MM.1S (cell line): ENCODE measurements around the gene FAM219B.
"Not testable (repeated sequence)": the region's sequence is repeated elsewhere in the genome, so short reads cannot be mapped to it uniquely, and the experiment has no call there.

Source experiments
- DNase-seq: peaks from one replicate; pipeline ENCODE4 v3.0.0-alpha.2; 2015
- H2AFZ ChIP-seq: fragments of 300-600 bp; sonication (generic); 2 replicates; pipeline ENCODE4 v1.6.0; 2016; ENCODE audit warnings: antibody characterized with exemption, low read length
- H3F3A ChIP-seq: fragments of 300-600 bp; sonication (generic); 2 replicates; pipeline ENCODE4 v1.6.1; 2016; ENCODE audit warnings: mild to moderate bottlenecking, antibody characterized with exemption, low read length, moderate library complexity, mixed read lengths; ENCODE audit not compliant: insufficient read depth
- H3K27ac ChIP-seq: fragments of 300-600 bp; sonication (generic); 2 replicates; pipeline ENCODE4 v1.5.1; 2016; ENCODE audit warnings: mild to moderate bottlenecking, low read length
- H3K27me3 ChIP-seq: fragments of 300-600 bp; sonication (generic); replicated peaks from 2 replicates; pipeline ENCODE4 v1.6.0; 2016; ENCODE audit warnings: low read length; ENCODE audit not compliant: insufficient read depth
- H3K36me3 ChIP-seq: fragments of 300-600 bp; sonication (generic); replicated peaks from 2 replicates; pipeline ENCODE4 v1.6.1; 2016; ENCODE audit warnings: mild to moderate bottlenecking, low read length, mixed read lengths; ENCODE audit not compliant: insufficient read depth
- H3K4me1 ChIP-seq: fragments of 300-600 bp; sonication (generic); 2 replicates; pipeline ENCODE4 v1.6.1; 2016; ENCODE audit warnings: low read length, mixed read lengths
- H3K4me2 ChIP-seq: fragments of 300-600 bp; sonication (generic); 2 replicates; pipeline ENCODE4 v1.6.0; 2016; ENCODE audit warnings: low read depth, low read length
- H3K4me3 ChIP-seq: fragments of 300-600 bp; sonication (generic); 2 replicates; pipeline ENCODE4 v1.5.1; 2016; ENCODE audit warnings: low read length, mixed read lengths
- H3K79me2 ChIP-seq: fragments of 300-600 bp; sonication (generic); 2 replicates; pipeline ENCODE4 v1.6.1; 2016; ENCODE audit warnings: mixed run types, low read length, mixed read lengths
- H3K9ac ChIP-seq: fragments of 300-600 bp; sonication (generic); 2 replicates; pipeline ENCODE4 v1.6.1; 2016; ENCODE audit warnings: low read length, mixed read lengths
- H3K9me2 ChIP-seq: fragments of 300-600 bp; sonication (generic); replicated peaks from 2 replicates; pipeline ENCODE4 v1.6.1; 2016; ENCODE audit warnings: mild to moderate bottlenecking, low read length, mixed read lengths; ENCODE audit not compliant: insufficient read depth
- H3K9me3 ChIP-seq: fragments of 300-600 bp; sonication (generic); replicated peaks from 2 replicates; pipeline ENCODE4 v1.6.1; 2016; ENCODE audit warnings: mild to moderate bottlenecking, low read length, mixed read lengths; ENCODE audit not compliant: insufficient read depth
- H4K20me1 ChIP-seq: fragments of 300-600 bp; sonication (generic); 2 replicates; pipeline ENCODE4 v1.6.1; 2016; ENCODE audit warnings: mild to moderate bottlenecking, low read length, moderate library complexity, mixed read lengths; ENCODE audit not compliant: insufficient read depth
- EZH2 ChIP-seq: fragments of 300-600 bp; sonication (generic); optimal IDR thresholded peaks from 2 replicates; pipeline ENCODE3; 2017; ENCODE audit warnings: low read depth, mild to moderate bottlenecking, antibody characterized with exemption, low read length, mixed read lengths
- EZH2phosphoT487 ChIP-seq: fragments of 300-600 bp; sonication (generic); IDR thresholded peaks from 2 replicates; pipeline ENCODE4 v1.6.1; 2018; ENCODE audit warnings: antibody characterized with exemption, low read length
- TF ChIP-seq, protein P1 (sequence below): fragments of 300-600 bp; sonication (generic); IDR thresholded peaks from 2 replicates; pipeline ENCODE4 v1.5.1; 2016; ENCODE audit warnings: antibody characterized with exemption, low read length, mixed read lengths

The FAM219B gene

DNA sequence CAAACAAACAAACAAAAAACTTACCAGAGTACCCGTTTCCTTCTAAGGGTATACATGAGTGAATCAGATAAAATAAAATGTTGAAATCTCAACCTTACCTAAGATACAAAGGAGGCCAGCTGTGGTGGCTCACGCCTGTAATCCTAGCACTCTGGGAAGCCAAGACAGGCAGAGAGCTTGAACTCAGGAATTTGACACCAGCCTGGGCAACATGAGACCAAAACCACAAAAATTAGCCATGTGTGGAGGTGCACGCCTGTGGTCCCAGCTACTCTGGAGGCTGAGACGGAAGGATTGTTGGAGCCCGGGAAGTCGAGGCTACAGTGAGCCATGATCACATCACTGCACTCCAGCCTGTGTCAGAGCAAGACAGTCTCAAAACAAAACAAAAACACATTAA, 11.0 kb upstream of the FAM219B start:
- Histone ChIP-seq H2AFZ (no peak overlapping the region), H4K20me1 (no peaks in the 10 kb centered on the region; the same call in 1 of the 2 replicates), H3F3A (no peaks in the 10 kb centered on the region), H3K4me3 (no peak overlapping the region), H3K9me3 (no peaks in the 10 kb centered on the region), H3K79me2 (peaks cover 16% of the 10 kb centered on the region), H3K4me1 (no peaks in the 10 kb centered on the region), H3K4me2 (no peak overlapping the region), H3K36me3 (peaks cover 27% of the 10 kb centered on the region; the same call in 1 of the 2 replicates), H3K27ac (no peak overlapping the region), H3K27me3 (no peaks in the 10 kb centered on the region), H3K9me2 (no peaks in the 10 kb centered on the region), H3K9ac (no peak overlapping the region)
- TF ChIP-seq EZH2phosphoT487 (no peak), EZH2 (no peak)
- TF ChIP-seq, protein P1, sequence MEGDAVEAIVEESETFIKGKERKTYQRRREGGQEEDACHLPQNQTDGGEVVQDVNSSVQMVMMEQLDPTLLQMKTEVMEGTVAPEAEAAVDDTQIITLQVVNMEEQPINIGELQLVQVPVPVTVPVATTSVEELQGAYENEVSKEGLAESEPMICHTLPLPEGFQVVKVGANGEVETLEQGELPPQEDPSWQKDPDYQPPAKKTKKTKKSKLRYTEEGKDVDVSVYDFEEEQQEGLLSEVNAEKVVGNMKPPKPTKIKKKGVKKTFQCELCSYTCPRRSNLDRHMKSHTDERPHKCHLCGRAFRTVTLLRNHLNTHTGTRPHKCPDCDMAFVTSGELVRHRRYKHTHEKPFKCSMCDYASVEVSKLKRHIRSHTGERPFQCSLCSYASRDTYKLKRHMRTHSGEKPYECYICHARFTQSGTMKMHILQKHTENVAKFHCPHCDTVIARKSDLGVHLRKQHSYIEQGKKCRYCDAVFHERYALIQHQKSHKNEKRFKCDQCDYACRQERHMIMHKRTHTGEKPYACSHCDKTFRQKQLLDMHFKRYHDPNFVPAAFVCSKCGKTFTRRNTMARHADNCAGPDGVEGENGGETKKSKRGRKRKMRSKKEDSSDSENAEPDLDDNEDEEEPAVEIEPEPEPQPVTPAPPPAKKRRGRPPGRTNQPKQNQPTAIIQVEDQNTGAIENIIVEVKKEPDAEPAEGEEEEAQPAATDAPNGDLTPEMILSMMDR = no peak
- no peak for DNase-seq

DNA sequence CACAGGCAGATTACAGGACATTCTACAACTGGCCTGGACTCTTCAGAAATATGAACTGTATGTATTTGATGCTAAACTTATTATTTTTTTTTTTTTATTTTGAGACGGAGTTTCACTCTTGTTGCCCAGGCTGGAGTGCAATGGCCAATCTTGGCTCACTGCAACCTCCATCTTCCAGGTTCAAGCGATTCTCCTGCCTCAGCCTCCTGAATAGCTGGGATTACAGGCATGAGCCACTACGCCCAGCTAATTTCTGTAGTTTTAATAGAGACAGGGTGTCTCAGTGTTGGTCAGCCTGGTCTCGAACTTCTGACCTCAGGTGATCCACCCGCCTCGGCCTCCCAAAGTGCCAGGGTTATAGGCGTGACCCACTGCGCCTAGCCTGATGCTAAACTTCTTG, 7.1 kb upstream of the FAM219B start:
- H4K20me1 ChIP-seq, H3K4me2 ChIP-seq, H3K27me3 ChIP-seq, H3K79me2 ChIP-seq, H3K4me1 ChIP-seq, H3K27ac ChIP-seq, H3K9ac ChIP-seq, H3K9me3 ChIP-seq, DNase-seq, H2AFZ ChIP-seq, H3K9me2 ChIP-seq, H3K4me3 ChIP-seq: not testable (repeated sequence)
- Histone ChIP-seq H3F3A (peaks cover 15% of the 10 kb centered on the region; the same call in 1 of the 2 replicates), H3K36me3 (peaks cover 16% of the 10 kb centered on the region; the same call in 1 of the 2 replicates)

- TF ChIP-seq EZH2phosphoT487 (no peak), EZH2 (no peak)
- TF ChIP-seq, protein P1 = no peak
- H3K27ac ChIP-seq = no peak overlapping the region
- H3K36me3 ChIP-seq = peaks cover 16% of the 10 kb centered on the region; the same call in 1 of the 2 replicates
These were observed 6.4 kb upstream of the FAM219B start for GRCh38 chr15:74913041-74913440.

DNA sequence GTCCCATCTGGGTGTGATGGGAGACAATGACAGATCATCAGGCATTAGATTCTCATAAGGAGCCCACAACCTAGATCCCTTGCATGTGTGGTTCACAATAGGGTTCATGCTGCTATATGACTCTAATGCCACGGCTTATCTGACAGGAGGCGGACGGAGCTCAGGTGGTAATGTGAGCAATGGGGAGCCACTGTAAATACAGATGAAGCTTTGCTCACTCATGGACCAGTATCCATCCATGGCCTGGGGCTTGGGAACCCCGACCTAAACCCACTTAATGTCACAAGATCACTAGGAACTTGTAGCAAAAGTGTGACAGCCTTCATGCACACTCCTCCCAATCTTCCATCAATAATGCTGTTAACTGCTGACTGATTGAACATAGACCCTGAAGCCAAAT, 2.0 kb upstream of the FAM219B start:
- Histone ChIP-seq H3K27me3 (no peaks in the 10 kb centered on the region), H3K4me1 (no peaks in the 10 kb centered on the region), H3K9ac (no peak overlapping the region), H2AFZ (no peak overlapping the region), H3K4me3 (no peak overlapping the region), H3F3A (peaks cover 23% of the 10 kb centered on the region; the same call in 1 of the 2 replicates), H3K79me2 (peaks cover 25% of the 10 kb centered on the region), H3K36me3 (peaks cover 6% of the 10 kb centered on the region; the same call in 1 of the 2 replicates), H3K27ac (no peak overlapping the region), H3K9me3 (no peaks in the 10 kb centered on the region), H3K9me2 (no peaks in the 10 kb centered on the region), H3K4me2 (no peak overlapping the region), H4K20me1 (no peaks in the 10 kb centered on the region)
- TF ChIP-seq EZH2phosphoT487 (no peak), EZH2 (no peak)
- TF ChIP-seq, protein P1 = no peak
- DNase-seq = no peak

More at GRCh38 chr15:74913041-74913440, 6.4 kb upstream of the FAM219B start:
- no peaks in the 10 kb centered on the region for H3K27me3 ChIP-seq
- H3K4me2 ChIP-seq = no peak overlapping the region
- no peaks in the 10 kb centered on the region for H3K9me3 ChIP-seq
- H3K79me2 ChIP-seq = no peaks in the 10 kb centered on the region; the same call in 1 of the 2 replicates
- no peak for DNase-seq
- no peak overlapping the region for H2AFZ ChIP-seq
- H3K9ac ChIP-seq = no peak overlapping the region
- no peaks in the 10 kb centered on the region for H3K9me2 ChIP-seq
- no peak overlapping the region for H3K4me3 ChIP-seq
- no peaks in the 10 kb centered on the region for H4K20me1 ChIP-seq
- no peaks in the 10 kb centered on the region for H3K4me1 ChIP-seq
- H3F3A ChIP-seq = peaks cover 16% of the 10 kb centered on the region; the same call in 1 of the 2 replicates
